Amniotic stem cell (primary cell): ENCODE results near the gene SNRPA1.

ENCODE experiments used
- DNase-seq: peaks from one replicate; lab custom pipeline; 2025; lab: John Stamatoyannopoulos, UW

Gene SNRPA1

GRCh38 chr15:101318839-101319238, 23.8 kb upstream of the SNRPA1 start:
- no peak for DNase-seq

DNA sequence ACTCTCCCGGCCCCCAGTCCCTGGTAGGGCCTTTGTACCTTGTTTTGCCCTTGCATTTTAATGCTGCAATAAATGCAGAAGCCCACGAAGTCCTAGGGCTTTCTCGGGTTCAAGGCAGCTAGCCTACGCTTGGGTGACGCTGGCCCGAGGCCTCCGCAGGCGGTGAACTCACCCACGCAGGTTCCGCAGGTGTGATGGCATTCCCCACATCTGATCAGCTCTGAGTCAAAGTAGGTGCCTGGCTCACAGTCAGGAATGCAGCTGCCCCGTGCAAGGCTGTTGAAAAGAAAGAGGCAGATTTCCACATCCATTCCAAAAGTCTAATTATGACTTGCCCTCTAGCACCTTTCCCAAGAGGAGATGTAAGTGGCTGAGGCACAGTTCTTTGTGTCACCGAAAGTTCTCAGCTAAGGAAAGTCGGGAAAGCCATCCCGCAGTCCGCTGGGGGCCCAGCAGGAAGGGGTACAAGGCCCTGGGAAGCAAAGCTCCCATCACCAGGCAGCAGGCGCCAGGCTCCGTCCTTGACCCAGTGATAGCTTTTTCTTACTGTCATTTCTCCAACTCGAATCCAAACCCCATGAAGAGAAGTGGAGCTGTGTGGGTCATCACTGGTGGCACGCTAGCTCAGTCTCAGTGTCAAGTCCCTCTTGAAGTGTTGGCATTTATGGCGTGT, 23.2 kb upstream of the SNRPA1 start:
- DNase-seq = no peak

- DNase-seq = no peak
Observed at GRCh38 chr15:101317336-101317872, 22.4 kb upstream of the SNRPA1 start.

DNA sequence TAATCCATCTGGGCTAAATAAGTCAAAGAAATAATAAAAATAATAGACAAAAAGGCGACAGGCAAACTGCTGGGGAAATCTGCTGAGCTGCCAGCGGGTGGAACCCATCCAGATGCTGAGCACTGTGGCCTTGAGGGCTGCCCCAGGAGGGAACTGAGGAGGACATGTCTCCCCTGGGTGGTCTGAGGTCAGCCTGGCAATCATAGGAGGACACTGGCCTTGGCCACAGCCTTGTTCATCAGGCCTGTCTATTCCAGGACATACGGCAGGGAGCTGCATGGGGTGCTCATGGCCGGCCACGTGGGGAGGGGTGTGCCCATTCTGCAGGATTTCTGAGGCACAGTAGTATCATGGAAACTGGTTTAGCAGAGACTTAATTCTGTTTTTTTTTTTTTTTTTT, 21.5 kb upstream of the SNRPA1 start:
- no peak for DNase-seq

- DNase-seq = no peak
Observed at GRCh38 chr15:101315736-101316135, 20.7 kb upstream of the SNRPA1 start.

DNA sequence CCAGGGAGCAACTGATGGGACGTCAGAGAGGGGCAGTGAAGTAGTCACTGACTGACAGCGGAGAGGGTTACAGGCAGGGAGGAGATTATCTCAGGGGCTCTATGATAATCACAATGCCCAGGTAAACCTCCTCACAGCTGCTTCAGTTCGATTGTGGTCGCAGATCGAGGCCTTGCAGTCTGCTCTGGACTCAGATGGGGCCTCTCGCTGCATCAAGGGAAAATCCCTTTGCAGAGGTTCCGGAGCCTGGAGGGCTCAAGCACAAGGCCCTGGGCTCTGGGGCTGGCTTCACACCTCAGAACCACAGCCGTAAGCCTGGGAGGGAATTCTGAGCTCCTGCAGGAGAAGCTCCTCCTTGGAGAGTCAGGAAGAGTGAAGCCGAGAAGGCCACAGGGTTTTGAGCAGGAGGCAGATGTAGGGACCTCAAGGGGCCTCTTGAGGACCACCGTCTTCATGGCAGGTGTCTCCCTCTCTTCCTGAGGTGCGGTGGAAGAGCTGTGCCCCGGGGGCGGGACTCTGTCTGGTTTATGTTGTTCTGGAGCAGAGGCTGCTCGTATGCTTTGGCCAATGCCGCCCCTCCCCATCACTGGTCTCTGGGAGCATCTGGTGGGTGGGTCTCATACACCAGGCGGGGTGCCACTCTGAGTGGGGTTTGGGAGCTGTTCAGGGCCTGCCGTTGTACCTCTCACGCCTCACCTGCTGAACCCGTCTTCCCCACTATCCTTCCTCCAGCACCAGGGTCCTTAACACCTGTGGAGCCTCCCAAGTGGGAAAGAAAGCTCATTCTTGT, 19.5 kb upstream of the SNRPA1 start:
- no peak for DNase-seq

- no peak for DNase-seq
Observed at GRCh38 chr15:101313041-101313761, 18.2 kb upstream of the SNRPA1 start.

GRCh38 chr15:101310508-101310907, 15.5 kb upstream of the SNRPA1 start:
- no peak for DNase-seq

GRCh38 chr15:101310161-101310480, 15.1 kb upstream of the SNRPA1 start:
- DNase-seq = no peak

- no peak for DNase-seq
Observed at GRCh38 chr15:101309436-101310160, 14.6 kb upstream of the SNRPA1 start.

- DNase-seq = no peak
Observed at GRCh38 chr15:101308604-101309435, 13.8 kb upstream of the SNRPA1 start.

- no peak for DNase-seq
Observed at GRCh38 chr15:101307897-101308603, 13.0 kb upstream of the SNRPA1 start.

DNA sequence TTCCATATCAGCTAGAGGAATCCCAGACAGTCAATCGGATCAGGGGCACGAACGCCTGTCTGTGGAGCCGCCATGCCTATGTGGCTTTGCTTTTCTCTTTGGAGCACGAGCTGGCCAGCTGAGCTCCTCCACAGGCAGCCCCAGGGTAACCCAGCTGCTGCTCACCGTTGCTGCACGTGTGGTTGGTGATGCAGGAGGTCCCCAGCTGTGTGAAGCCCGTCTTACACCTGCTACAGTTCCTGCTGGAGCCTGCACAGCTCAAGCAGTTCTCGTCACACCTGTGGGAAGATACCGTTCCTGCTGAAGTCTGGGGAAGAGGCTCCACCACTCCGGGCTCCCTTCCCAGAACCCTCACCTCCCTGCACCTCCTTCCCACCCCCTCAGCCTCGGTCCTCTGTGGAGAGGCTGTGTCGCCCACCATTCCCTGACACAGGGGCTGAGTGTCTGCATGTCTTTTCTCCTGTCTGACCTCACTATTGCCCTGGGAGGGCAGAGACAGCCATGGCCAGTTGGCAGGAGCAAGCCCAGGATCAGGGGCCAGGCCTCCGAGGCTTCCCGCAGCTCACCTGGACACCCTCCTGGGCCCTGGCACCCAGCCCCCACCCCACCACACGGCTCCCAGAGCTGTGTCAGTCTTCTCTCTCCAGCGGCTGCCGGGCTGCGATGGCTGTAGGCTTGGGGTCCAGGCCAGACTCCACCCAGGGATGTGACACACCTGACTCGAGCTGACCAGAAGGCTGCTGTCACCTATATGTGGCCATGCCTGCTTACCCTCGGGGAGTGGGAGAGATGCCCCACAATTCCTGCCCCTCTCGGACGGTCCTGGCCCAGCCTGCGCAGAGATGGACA, 12.2 kb upstream of the SNRPA1 start:
- DNase-seq = no peak

- no peak for DNase-seq
Observed at GRCh38 chr15:101306341-101307047, 11.4 kb upstream of the SNRPA1 start.

- no peak for DNase-seq
Observed at GRCh38 chr15:101305820-101306255, 10.8 kb upstream of the SNRPA1 start.

- no peak for DNase-seq
Observed at GRCh38 chr15:101303408-101303807, 8.4 kb upstream of the SNRPA1 start.

- DNase-seq = no peak
Observed at GRCh38 chr15:101296418-101297405, 1.7 kb upstream of the SNRPA1 start.
